T-helper 1 cell treated with Interleukin-12 subunit alpha and Interleukin-12 subunit beta and Interleukin-4 antibody, amounts not matched to agents 30 ng/mL and 1 ng/mL, for 36 hours (primary cell): ENCODE measurements around the gene NGRN. TPM values are rescaled to one million over a fixed set of nuclear protein-coding genes. Genes with fewer than 3 reads are reported as not detected.

Experiments used
- intact Hi-C: fragments of 100-400 bp; cut with micrococcal nuclease; formaldehyde crosslinking; loops from one replicate; pipeline ENCODE4 v1.15.1; 2024
- total RNA-seq: library from RNA; stranded (reverse); gene quantifications from 2 replicates; pipeline ENCODE4 v1.2.3, GENCODE V29; 2022

Gene NGRN
- total RNA-seq, 1 donor from 2014 or later, result 32.7 TPM

- intact Hi-C loops, result loop anchor here (1.0 to 10.0 kb wide), 16 partner anchors 16 to 899 kb away; partner anchors contain the start of genes AP3S2, BLM, IQGAP1 and NGRN
Measured at GRCh38 chr15:90233387-90234095, 31.9 kb upstream of the NGRN start, which contains the start of gene CIB1. Gene CIB1, minus strand, starts transcription at chr15:90233941. Its CDS starts 56 bp downstream, at chr15:90233885.

GRCh38 chr15:90234096-90234988 is 31.1 kb upstream of the NGRN start, which contains the start of gene GDPGP1:
Gene GDPGP1, plus strand, starts transcription at chr15:90234209. Its CDS starts 6,700 bp downstream, at chr15:90240909.
- intact Hi-C loops, result loop anchor here (1.0 to 10.0 kb wide), 15 partner anchors 15 to 900 kb away; partner anchors contain the start of genes AP3S2, IQGAP1, NGRN and POLG

GRCh38 chr15:90239371-90239770 is 26.1 kb upstream of the NGRN start:
- intact Hi-C loops, result loop anchor here (10.0 kb wide), 2 partner anchors 785 to 905 kb away; partner anchors contain the start of genes POLG and VPS33B

GRCh38 chr15:90240856-90241255 is 24.6 kb upstream of the NGRN start:
- intact Hi-C loops, result no loop called here

GRCh38 chr15:90241343-90242192 is 23.9 kb upstream of the NGRN start:
- intact Hi-C loops, result no loop called here

- intact Hi-C loops, result no loop called here
Measured at GRCh38 chr15:90243943-90244639, 21.4 kb upstream of the NGRN start.

GRCh38 chr15:90248789-90249202 is 16.7 kb upstream of the NGRN start:
- intact Hi-C loops, result loop anchor here (1.0 kb wide), 2 partner anchors 14 to 17 kb away; partner anchors contain the start of genes GDPGP1 and NGRN

- intact Hi-C loops, result loop anchor here (1.0 kb wide), 2 partner anchors 15 to 16 kb away; partner anchors contain the start of genes GDPGP1 and NGRN
Measured at GRCh38 chr15:90249203-90249863, 16.1 kb upstream of the NGRN start, which contains the start of gene TTLL13. Gene TTLL13, plus strand, starts transcription at chr15:90249556. Its CDS starts 1,075 bp downstream, at chr15:90250631.

- intact Hi-C loops, result no loop called here
Measured at GRCh38 chr15:90257776-90258175, 7.7 kb upstream of the NGRN start.

GRCh38 chr15:90259524-90259923 is 5.9 kb upstream of the NGRN start:
- intact Hi-C loops, result no loop called here

- intact Hi-C loops, result loop anchor here (10.0 kb wide), 1 partner anchor 366 kb away; the partner anchor contains the start of gene AP3S2
Measured at GRCh38 chr15:90260731-90261130, 4.7 kb upstream of the NGRN start.

- intact Hi-C loops, result loop anchor here (10.0 kb wide), 1 partner anchor 367 kb away; the partner anchor contains the start of gene AP3S2
Measured at GRCh38 chr15:90261811-90262210, 3.7 kb upstream of the NGRN start.

GRCh38 chr15:90262426-90262825 is 3.0 kb upstream of the NGRN start:
- intact Hi-C loops, result loop anchor here (10.0 kb wide), 1 partner anchor 368 kb away; the partner anchor contains the start of gene AP3S2

GRCh38 chr15:90264671-90265070 is 801 bp upstream of the NGRN start:
- intact Hi-C loops, result loop anchor here (1.0 to 10.0 kb wide), 13 partner anchors 15 to 670 kb away; partner anchors contain the start of genes AP3S2, BLM, GDPGP1 and IQGAP1

GRCh38 chr15:90266061-90266431 is 574 bp downstream of the NGRN start:
- intact Hi-C loops, result loop anchor here (10.0 kb wide), 1 partner anchor 371 kb away; the partner anchor contains the start of gene AP3S2

- intact Hi-C loops, result loop anchor here (10.0 kb wide), 1 partner anchor 372 kb away; the partner anchor contains the start of gene AP3S2
Measured at GRCh38 chr15:90266485-90266884, 1.0 kb downstream of the NGRN start.

GRCh38 chr15:90268415-90268814 is 2.9 kb downstream of the NGRN start:
- intact Hi-C loops, result loop anchor here (10.0 kb wide), 1 partner anchor 374 kb away; the partner anchor contains the start of gene AP3S2

GRCh38 chr15:90270502-90271150 is 5.2 kb downstream of the NGRN start:
- intact Hi-C loops, result no loop called here
